Retinal pigment epithelial cell (primary cell): ENCODE data around the gene IGDCC3.

Experiments used
- DNase-seq: peaks from one replicate; pipeline ENCODE4 v3.0.0-alpha.2; 2010; ENCODE audit warnings: low read depth
- H3K4me3 ChIP-seq: 2 replicates; pipeline ENCODE4 v1.5.1; 2011; ENCODE audit warnings: mild to moderate bottlenecking, low read length, control low read depth, moderate library complexity
- CTCF ChIP-seq: conservative IDR thresholded peaks from 2 replicates; pipeline ENCODE4 v1.5.1; 2011; ENCODE audit warnings: low read depth, low read length, control low read depth, inconsistent platforms

The IGDCC3 gene

DNA sequence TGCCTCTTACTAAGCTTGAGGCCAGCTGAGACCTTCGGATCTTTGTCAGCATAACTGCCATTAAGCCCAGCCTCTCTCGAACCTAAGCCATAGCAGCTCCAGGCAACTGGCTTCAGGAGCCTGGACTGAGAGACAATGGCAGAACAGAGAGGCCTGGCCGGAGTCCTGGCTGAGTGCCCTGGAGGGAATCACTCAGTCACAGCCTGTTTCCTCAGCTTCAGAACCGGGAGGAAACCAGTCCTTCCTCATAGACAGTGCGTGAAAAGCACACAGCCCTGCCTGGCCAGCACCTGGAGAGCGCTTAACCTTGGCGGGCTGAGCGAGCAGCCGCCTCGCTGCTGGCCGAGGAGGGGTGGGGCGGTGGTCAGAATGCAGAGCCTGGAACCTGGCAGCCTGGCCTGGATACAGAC is 51.7 kb downstream of the IGDCC3 start:
- no peak overlapping the region for H3K4me3 ChIP-seq
- TF ChIP-seq CTCF = no peak

GRCh38 chr15:65323071-65323511 is 54.7 kb downstream of the IGDCC3 start:
- H3K4me3 ChIP-seq = no peak overlapping the region
- DNase-seq = no peak
- TF ChIP-seq CTCF = no peak

More for the DNA sequence above, 51.7 kb downstream of the IGDCC3 start:
- DNase-seq = no peak

DNA sequence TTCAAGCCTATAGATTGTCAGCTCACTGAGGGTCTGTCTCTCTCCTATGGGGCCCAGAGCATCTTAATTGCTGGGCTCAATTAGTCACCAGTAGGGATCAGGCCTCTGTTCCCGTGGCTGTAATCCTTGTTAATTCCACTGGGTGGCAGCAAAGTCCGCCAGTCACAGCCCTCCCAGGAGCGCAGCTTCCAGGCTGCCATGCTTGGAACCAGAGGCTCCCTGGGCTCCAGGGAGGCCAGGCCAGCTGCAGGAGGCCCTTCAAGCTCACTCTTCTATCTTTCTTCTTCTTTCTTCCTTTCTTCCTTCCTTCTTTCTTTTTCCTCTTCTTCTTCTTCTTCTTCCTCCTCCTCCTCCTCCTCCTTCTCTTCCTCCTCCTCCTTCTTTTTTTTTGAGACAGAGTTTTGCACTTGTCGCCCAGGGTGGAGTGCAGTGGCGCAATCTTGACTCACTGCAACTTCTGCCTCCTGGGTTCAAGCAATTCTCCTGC is 58.9 kb downstream of the IGDCC3 start:
- no peak for DNase-seq
- peak; percentile 78 for TF ChIP-seq CTCF
- H3K4me3 ChIP-seq = no peak overlapping the region

GRCh38 chr15:65312400-65312916 is 65.3 kb downstream of the IGDCC3 start:
- H3K4me3 ChIP-seq = no peak overlapping the region
- DNase-seq = no peak
- TF ChIP-seq CTCF = no peak

- DNase-seq = no peak
- H3K4me3 ChIP-seq = no peak overlapping the region
- TF ChIP-seq CTCF = no peak
These were observed 66.0 kb downstream of the IGDCC3 start for GRCh38 chr15:65311760-65312159.

- no peak overlapping the region for H3K4me3 ChIP-seq
- TF ChIP-seq CTCF = no peak
- DNase-seq = no peak
These were observed 67.2 kb downstream of the IGDCC3 start for GRCh38 chr15:65310431-65311137.

DNA sequence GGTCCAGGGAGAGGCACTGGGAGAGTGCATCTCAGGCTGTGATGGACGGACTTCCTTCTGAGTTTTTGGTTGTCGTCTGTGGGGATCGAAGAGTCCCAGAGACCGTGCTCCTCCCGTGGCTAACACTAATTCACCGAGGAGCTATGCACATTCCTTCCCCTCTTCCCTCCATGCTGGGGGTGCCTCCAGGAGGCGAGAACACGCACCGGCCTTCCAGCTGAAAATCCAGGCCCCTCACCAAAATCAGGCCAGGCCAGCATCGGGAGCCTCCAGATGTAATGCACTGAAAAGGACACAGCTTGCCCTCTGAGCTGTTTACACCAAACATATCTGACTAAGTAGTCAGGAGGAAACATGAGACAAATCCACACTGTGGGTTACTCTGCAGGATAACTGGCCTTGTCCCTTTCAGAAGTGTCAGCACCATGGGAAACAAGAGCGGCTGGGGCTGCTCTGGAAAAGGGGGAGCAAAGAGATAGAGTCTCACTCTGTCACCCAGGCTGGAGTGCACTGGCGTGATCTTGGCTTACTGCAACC is 67.9 kb downstream of the IGDCC3 start:
- TF ChIP-seq CTCF = no peak
- no peak overlapping the region for H3K4me3 ChIP-seq
- DNase-seq = no peak
